Activated CD8-positive, alpha-beta T cell treated with anti-CD3 and anti-CD28 coated beads for 36 hours (primary cell): ENCODE data around the gene TMEM129. TPM values are rescaled to one million over a fixed set of nuclear protein-coding genes. Genes with fewer than 3 reads are reported as not detected.

Source experiments
- ATAC-seq: fragments of 200-7000 bp; cut with Tn5 transposase; one replicate; pipeline ENCODE4 v1.10.0; 2021; ENCODE audit warnings: mild to moderate bottlenecking, moderate library complexity
- CTCF ChIA-PET: fragments of 350-600 bp; sonication (Branson Sonifier 250); formaldehyde crosslinking; loops from one replicate; lab custom pipeline; 2021; ENCODE audit warnings: antibody characterized with exemption; lab: Charles Lee
- POLR2A ChIA-PET: fragments of 350-600 bp; sonication (Branson Sonifier 250); formaldehyde crosslinking; loops from one replicate; lab custom pipeline; 2021; ENCODE audit warnings: antibody characterized with exemption; lab: Charles Lee
- DNase-seq: peaks from one replicate; pipeline ENCODE4 v3.0.0-alpha.2; 2020
- H3K27ac Mint-ChIP-seq: one replicate; pipeline ENCODE4 v1.8.0; 2021; ENCODE audit warnings: mild to moderate bottlenecking, mixed read lengths
- H3K27me3 Mint-ChIP-seq: one replicate; pipeline ENCODE4 v1.8.0; 2021; ENCODE audit warnings: mixed read lengths
- H3K36me3 Mint-ChIP-seq: one replicate; pipeline ENCODE4 v1.8.0; 2021; ENCODE audit warnings: low read depth, mixed read lengths
- H3K4me1 Mint-ChIP-seq: one replicate; pipeline ENCODE4 v1.8.0; 2021; ENCODE audit warnings: low read depth, mixed read lengths
- H3K4me3 Mint-ChIP-seq: one replicate; pipeline ENCODE4 v1.8.0; 2021; ENCODE audit warnings: mild to moderate bottlenecking, moderate library complexity, mixed read lengths
- H3K9me3 Mint-ChIP-seq: one replicate; pipeline ENCODE4 v1.8.0; 2021; ENCODE audit warnings: mixed read lengths
- CTCF ChIP-seq: fragments of 200-600 bp; IDR thresholded peaks from one replicate; pipeline ENCODE4 v1.8.0; 2022; ENCODE audit warnings: antibody characterized with exemption, mild to moderate bottlenecking
- intact Hi-C: fragments of 100-400 bp; cut with micrococcal nuclease; formaldehyde crosslinking; loops from one replicate; pipeline ENCODE4 v1.10.0; 2022
- total RNA-seq, 2 experiments: library from RNA; stranded (reverse); gene quantifications; one replicate each; pipeline ENCODE4 v1.2.3, GENCODE V29; 2021

Gene TMEM129
- total RNA-seq, 2 experiments from 2014 or later = 17.8 to 18.2 TPM

GRCh38 chr4:1756079-1756478 lies 35.0 kb upstream of the TMEM129 start:
- ATAC-seq (no peak), DNase-seq (no peak)
- Mint-ChIP-seq H3K36me3 (no peaks in the 10 kb centered on the region), H3K4me3 (no peak overlapping the region), H3K27ac (no peak overlapping the region), H3K4me1 (peaks cover 4% of the 10 kb centered on the region), H3K9me3 (no peaks in the 10 kb centered on the region), H3K27me3 (no peaks in the 10 kb centered on the region)
- ChIA-PET POLR2A (no interaction called here), CTCF (interaction anchor here (0.7 to 1.1 kb wide), 2 partner anchors 9 to 30 kb away, joined by 3 read pairs; no protein-coding TSS in a partner anchor)
- TF ChIP-seq CTCF = no peak
- intact Hi-C loops = no loop called here

GRCh38 chr4:1755297-1755696 lies 34.2 kb upstream of the TMEM129 start:
- H3K27ac Mint-ChIP-seq = no peak overlapping the region
- DNase-seq (no peak), ATAC-seq (no peak)
- POLR2A ChIA-PET = interaction anchor here (1.1 kb wide), 1 partner anchor 10 kb away, joined by 3 read pairs; no protein-coding TSS in a partner anchor
- peaks cover 4% of the 10 kb centered on the region for H3K4me1 Mint-ChIP-seq
- no peaks in the 10 kb centered on the region for H3K36me3 Mint-ChIP-seq
- no peaks in the 10 kb centered on the region for H3K9me3 Mint-ChIP-seq
- CTCF ChIA-PET = interaction anchor here (1.2 kb wide), 1 partner anchor 10 kb away, joined by 5 read pairs; no protein-coding TSS in a partner anchor
- peaks cover 4% of the 10 kb centered on the region for H3K27me3 Mint-ChIP-seq
- intact Hi-C loops = no loop called here
- H3K4me3 Mint-ChIP-seq = no peak overlapping the region
- TF ChIP-seq CTCF = no peak

- no peak for DNase-seq
- Mint-ChIP-seq H3K27ac (no peak overlapping the region), H3K36me3 (no peaks in the 10 kb centered on the region), H3K9me3 (no peaks in the 10 kb centered on the region), H3K4me3 (no peak overlapping the region), H3K27me3 (peaks cover 4% of the 10 kb centered on the region), H3K4me1 (peaks cover 4% of the 10 kb centered on the region)
- CTCF ChIA-PET = interaction anchor here (1.1 to 1.2 kb wide), 2 partner anchors 9 to 13 kb away, joined by 3 to 5 read pairs; no protein-coding TSS in a partner anchor
- TF ChIP-seq CTCF = no peak
- POLR2A ChIA-PET = interaction anchor here (1.1 kb wide), 2 partner anchors 11 to 25 kb away, joined by 3 read pairs; no protein-coding TSS in a partner anchor
- intact Hi-C loops = no loop called here
- no peak for ATAC-seq
Measured at GRCh38 chr4:1754336-1754735, 33.2 kb upstream of the TMEM129 start.

- Mint-ChIP-seq H3K36me3 (no peaks in the 10 kb centered on the region), H3K27me3 (peaks cover 4% of the 10 kb centered on the region), H3K27ac (no peak overlapping the region), H3K4me3 (no peak overlapping the region), H3K9me3 (no peaks in the 10 kb centered on the region), H3K4me1 (peaks cover 4% of the 10 kb centered on the region)
- ChIA-PET POLR2A (interaction anchor here (0.6 to 1.1 kb wide), 2 partner anchors 14 to 24 kb away, joined by 3 read pairs; no protein-coding TSS in a partner anchor), CTCF (interaction anchor here (1.1 kb wide), 1 partner anchor 14 kb away, joined by 3 read pairs; no protein-coding TSS in a partner anchor)
- ATAC-seq (no peak), DNase-seq (no peak)
- no peak for TF ChIP-seq CTCF
- intact Hi-C loops = no loop called here
Measured at GRCh38 chr4:1753697-1754311, 32.7 kb upstream of the TMEM129 start.

GRCh38 chr4:1753294-1753696 lies 32.2 kb upstream of the TMEM129 start:
- no peak for DNase-seq
- POLR2A ChIA-PET = interaction anchor here (0.6 to 1.2 kb wide), 2 partner anchors 9 to 13 kb away, joined by 3 read pairs; no protein-coding TSS in a partner anchor
- intact Hi-C loops = no loop called here

More at GRCh38 chr4:1753294-1753696, 32.2 kb upstream of the TMEM129 start:
- Mint-ChIP-seq H3K4me3 (no peak overlapping the region), H3K4me1 (peaks cover 4% of the 10 kb centered on the region), H3K36me3 (no peaks in the 10 kb centered on the region), H3K27ac (no peak overlapping the region), H3K27me3 (peaks cover 4% of the 10 kb centered on the region), H3K9me3 (no peaks in the 10 kb centered on the region)
- TF ChIP-seq CTCF = no peak
- peak; percentile 3 for ATAC-seq
- CTCF ChIA-PET = interaction anchor here (0.8 to 1.8 kb wide), 3 partner anchors 12 to 56 kb away, joined by 3 to 25 read pairs (median 6); no protein-coding TSS in a partner anchor
